Calu3 (cell line): ENCODE data around the gene RAVER1. TPM values are rescaled to one million over a fixed set of nuclear protein-coding genes. Genes with fewer than 3 reads are reported as not detected.

ENCODE experiments used
- BruUV-seq: library from RNA; stranded (reverse); fragments of 400-500 nt; replicated peaks from 2 replicates; lab custom pipeline; 2021; lab: Mats Ljungman, UMichigan
- CTCF ChIA-PET: fragments of 300-600 bp; sonication (Branson Sonifier 250); formaldehyde crosslinking; loops from one replicate; lab custom pipeline; 2022; ENCODE audit warnings: antibody characterized with exemption; lab: Charles Lee
- DNase-seq: peaks from one replicate; pipeline ENCODE4 v3.0.0; 2022
- H3K27ac Mint-ChIP-seq: one replicate; pipeline ENCODE4 v1.8.0; 2022; ENCODE audit warnings: mixed read lengths; ENCODE audit not compliant: unreplicated experiment
- H3K27me3 Mint-ChIP-seq: one replicate; pipeline ENCODE4 v1.8.0; 2022; ENCODE audit warnings: mixed read lengths; ENCODE audit not compliant: unreplicated experiment
- H3K36me3 Mint-ChIP-seq: one replicate; pipeline ENCODE4 v1.8.0; 2022; ENCODE audit warnings: mild to moderate bottlenecking, moderate library complexity, mixed read lengths; ENCODE audit not compliant: insufficient read depth, unreplicated experiment
- H3K4me1 Mint-ChIP-seq: one replicate; pipeline ENCODE4 v1.8.0; 2022; ENCODE audit warnings: mild to moderate bottlenecking, low read depth, mixed read lengths; ENCODE audit not compliant: unreplicated experiment
- H3K4me3 Mint-ChIP-seq: one replicate; pipeline ENCODE4 v1.8.0; 2022; ENCODE audit warnings: mild to moderate bottlenecking, low read depth, moderate library complexity, mixed read lengths; ENCODE audit not compliant: unreplicated experiment
- H3K9me3 Mint-ChIP-seq: one replicate; pipeline ENCODE4 v1.8.0; 2022; ENCODE audit warnings: low read depth, mixed read lengths; ENCODE audit not compliant: unreplicated experiment
- CTCF ChIP-seq: fragments of 200-600 bp; IDR thresholded peaks from one replicate; pipeline ENCODE4 v1.8.0; 2022; ENCODE audit warnings: antibody characterized with exemption; ENCODE audit not compliant: unreplicated experiment
- intact Hi-C: fragments of 100-400 bp; cut with micrococcal nuclease; formaldehyde crosslinking; loops from one replicate; pipeline ENCODE4 v1.10.0; 2022; ENCODE audit not compliant: unreplicated experiment
- total RNA-seq: library from RNA; stranded (reverse); gene quantifications from 2 replicates; pipeline ENCODE4 v1.2.3, GENCODE V29; 2022

The RAVER1 gene
- total RNA-seq, 1 experiment from 2014 or later = 43.2 TPM

GRCh38 chr19:10321874-10322835, 11.2 kb downstream of the RAVER1 start:
- Mint-ChIP-seq H3K36me3 (peaks cover 31% of the 10 kb centered on the region), H3K9me3 (no peaks in the 10 kb centered on the region), H3K4me3 (no peak overlapping the region), H3K4me1 (no peaks in the 10 kb centered on the region), H3K27me3 (no peaks in the 10 kb centered on the region), H3K27ac (no peak overlapping the region)
- intact Hi-C loops = no loop called here
- no TSS peak for BruUV-seq
- TF ChIP-seq CTCF = no peak
- CTCF ChIA-PET = no interaction called here
- no peak for DNase-seq

- H3K4me3 Mint-ChIP-seq = no peak overlapping the region
- no TSS peak for BruUV-seq
- no peaks in the 10 kb centered on the region for H3K27me3 Mint-ChIP-seq
- no peak overlapping the region for H3K27ac Mint-ChIP-seq
- peaks cover 39% of the 10 kb centered on the region for H3K36me3 Mint-ChIP-seq
- no peaks in the 10 kb centered on the region for H3K4me1 Mint-ChIP-seq
- H3K9me3 Mint-ChIP-seq = no peaks in the 10 kb centered on the region
- intact Hi-C loops = no loop called here
- CTCF ChIA-PET = interaction anchor here (0.5 kb wide), 1 partner anchor 11 kb away, joined by 3 read pairs; no protein-coding TSS in a partner anchor
- no peak for DNase-seq
- TF ChIP-seq CTCF = no peak
These were observed 11.9 kb downstream of the RAVER1 start for GRCh38 chr19:10321417-10321797.

- Mint-ChIP-seq H3K36me3 (peaks cover 43% of the 10 kb centered on the region), H3K27me3 (no peaks in the 10 kb centered on the region), H3K27ac (no peak overlapping the region), H3K4me1 (peaks cover 5% of the 10 kb centered on the region), H3K9me3 (no peaks in the 10 kb centered on the region), H3K4me3 (no peak overlapping the region)
- CTCF ChIA-PET = interaction anchor here (0.5 to 0.7 kb wide), 2 partner anchors 11 to 235 kb away, joined by 3 to 4 read pairs; no protein-coding TSS in a partner anchor
- DNase-seq = no peak
- no TSS peak for BruUV-seq
- TF ChIP-seq CTCF = no peak
- intact Hi-C loops = no loop called here
These were observed 12.5 kb downstream of the RAVER1 start for GRCh38 chr19:10320602-10321416.

GRCh38 chr19:10318807-10319682, 14.3 kb downstream of the RAVER1 start:
- no peak for TF ChIP-seq CTCF
- peaks cover 39% of the 10 kb centered on the region for H3K36me3 Mint-ChIP-seq
- CTCF ChIA-PET = no interaction called here

More at GRCh38 chr19:10318807-10319682, 14.3 kb downstream of the RAVER1 start:
- H3K9me3 Mint-ChIP-seq = no peaks in the 10 kb centered on the region
- intact Hi-C loops = no loop called here
- peaks cover 14% of the 10 kb centered on the region for H3K4me1 Mint-ChIP-seq
- no peak for DNase-seq
- BruUV-seq = no TSS peak
- H3K27ac Mint-ChIP-seq = no peak overlapping the region
- no peak overlapping the region for H3K4me3 Mint-ChIP-seq
- no peaks in the 10 kb centered on the region for H3K27me3 Mint-ChIP-seq
